HepG2 (cell line): ENCODE measurements around the gene EMC1.

Experiments
- CEBPB ChIP-seq: IDR thresholded peaks from 2 replicates; pipeline ENCODE4 v1.6.1; 2011; ENCODE audit warnings: low read depth, low read length, improper control_type of control experiment, borderline replicate concordance
- CEBPG ChIP-seq: IDR thresholded peaks from 2 replicates; pipeline ENCODE4 v1.6.1; 2016
- FOXP4 ChIP-seq: sonication (generic); formaldehyde crosslinking; IDR thresholded peaks from 2 replicates; pipeline ENCODE4 v1.4.0; 2020; ENCODE audit warnings: missing genetic modification reagents
- HNRNPLL ChIP-seq: fragments of 200-400 bp; formaldehyde crosslinking; IDR thresholded peaks from 2 replicates; pipeline ENCODE4 v1.6.1; 2017; ENCODE audit warnings: mild to moderate bottlenecking, low read depth, low read length; ENCODE audit not compliant: poor library complexity, severe bottlenecking
- KLF9 ChIP-seq: IDR thresholded peaks from 2 replicates; pipeline ENCODE4 v1.6.1; 2016; ENCODE audit warnings: low read depth
- REST ChIP-seq, 2 experiments: IDR thresholded peaks; 2 replicates each; pipeline ENCODE4 v1.6.1; 2011 to 2012; ENCODE audit warnings: low read length in 2 of 2, borderline replicate concordance in 1 of 2, low read depth in 1 of 2, mild to moderate bottlenecking in 1 of 2, moderate library complexity in 1 of 2
- SP1 ChIP-seq, 2 experiments: fragments of 450-650 bp in 1 of 2; sonication (generic) in 1 of 2; formaldehyde crosslinking in 1 of 2; IDR thresholded peaks; 2 replicates each; pipeline versions ENCODE4 v1.4.0 to v1.6.1; 2016 to 2020; ENCODE audit warnings: missing genetic modification reagents in 1 of 2
- STAT5B ChIP-seq: sonication (generic); formaldehyde crosslinking; IDR thresholded peaks from 2 replicates; pipeline ENCODE4 v1.4.0; 2020; ENCODE audit warnings: missing genetic modification reagents
- YY1 ChIP-seq: IDR thresholded peaks from 2 replicates; pipeline ENCODE4 v1.6.1; 2011; ENCODE audit warnings: low read length, low read depth, moderate library complexity, mild to moderate bottlenecking; ENCODE audit not compliant: insufficient read depth, insufficient replicate concordance
- ZNF230 ChIP-seq: sonication (generic); formaldehyde crosslinking; IDR thresholded peaks from 2 replicates; pipeline ENCODE4 v1.4.0; 2020; ENCODE audit warnings: mild to moderate bottlenecking, missing genetic modification reagents

GRCh38 chr1:19272064-19272463, 20.7 kb upstream of the EMC1 start:
- TF ChIP-seq CEBPB, result no peak
- TF ChIP-seq SP1 (IDR thresholded peaks at IDR 0.05), result no peak
- no peak for TF ChIP-seq SP1 (CRISPR knock-in tag; IDR thresholded peaks at IDR 0.05)
- TF ChIP-seq STAT5B, result no peak
- TF ChIP-seq ZNF230 (CRISPR knock-in tag), result no peak
- no peak for TF ChIP-seq HNRNPLL
- TF ChIP-seq YY1, result no peak
- no peak for TF ChIP-seq FOXP4
- TF ChIP-seq REST (IDR thresholded peaks at IDR 0.05; ENCODE audit: borderline replicate concordance in 1 of 2, low read depth in 1 of 2, low read length in 2 of 2), result no peak
- TF ChIP-seq KLF9 (CRISPR knock-in tag), result no peak
- no peak for TF ChIP-seq CEBPG (CRISPR knock-in tag)
